Stimulated activated CD4-positive, alpha-beta T cell treated with anti-CD3 and anti-CD28 coated beads, TNF-alpha, amount 100 ng/mL, for 24 hours (primary cell): ENCODE data around the gene ZNF584.
A peak's percentile ranks its signal among the peaks of the same experiment; 100 is the strongest.

ENCODE experiments used
- DNase-seq, 3 experiments: peaks; one replicate each; pipeline ENCODE4 v3.0.0-alpha.2; 2020; ENCODE audit warnings: low read depth in 3 of 3

The ZNF584 gene

GRCh38 chr19:58466089-58466759 is 57.8 kb downstream of the ZNF584 start:
- DNase-seq = no peak

- peak; percentile 95 to 98 (median 97) for DNase-seq
Measured at GRCh38 chr19:58466760-58467589, 58.5 kb downstream of the ZNF584 start, which contains the start of gene ZNF324. TSS of gene ZNF324 (plus strand) at chr19:58467080. CDS start at chr19:58469186, 2,106 bp downstream.
